ENCODE measurements around the gene ECEL1. TPM values are rescaled to one million over a fixed set of nuclear protein-coding genes. Genes with fewer than 3 reads are reported as not detected.
A peak's percentile ranks its signal among the peaks of the same experiment; 100 is the strongest.

ECEL1 gene
- total and polyA plus RNA-seq, 9 donors, result 0.18 to 0.45 (median 0.33) TPM

GRCh38 chr2:232522623-232523401 lies 35.2 kb upstream of the ECEL1 start:
- Histone ChIP-seq H3K4me3 (ENCODE audit: low read length) (no peak overlapping the region), H3K4me1 (ENCODE audit: control insufficient read depth, insufficient read depth, low read length) (peaks cover 49% of the 10 kb centered on the region), H3K27me3 (ENCODE audit: control insufficient read depth, insufficient read depth, low read length) (peaks cover 67% of the 10 kb centered on the region), H3K9me3 (replicated peaks; ENCODE audit: control insufficient read depth, low read depth, low read length) (no peaks in the 10 kb centered on the region), H3K36me3 (ENCODE audit: control insufficient read depth, insufficient read depth, low read length) (no peaks in the 10 kb centered on the region), H3K27ac (ENCODE audit: low read length) (no peak overlapping the region)
- 19% methylated on average over 41 of the region's 46 CpGs for WGBS (ENCODE audit: insufficient coverage)
- no peak for DNase-seq

- Histone ChIP-seq H3K27me3 (ENCODE audit: control insufficient read depth, insufficient read depth, low read length) (peaks cover 69% of the 10 kb centered on the region), H3K27ac (ENCODE audit: low read length) (no peak overlapping the region)
These were observed 34.5 kb upstream of the ECEL1 start for GRCh38 chr2:232521959-232522622.

GRCh38 chr2:232521098-232521497 lies 33.5 kb upstream of the ECEL1 start:
- Histone ChIP-seq H3K4me1 (ENCODE audit: control insufficient read depth, insufficient read depth, low read length) (peaks cover 34% of the 10 kb centered on the region), H3K27ac (ENCODE audit: low read length) (no peak overlapping the region), H3K36me3 (ENCODE audit: control insufficient read depth, insufficient read depth, low read length) (no peaks in the 10 kb centered on the region), H3K4me3 (ENCODE audit: low read length) (no peak overlapping the region), H3K9me3 (replicated peaks; ENCODE audit: control insufficient read depth, low read depth, low read length) (no peaks in the 10 kb centered on the region), H3K27me3 (ENCODE audit: control insufficient read depth, insufficient read depth, low read length) (peaks cover 70% of the 10 kb centered on the region)
- no peak for DNase-seq
- WGBS (ENCODE audit: insufficient coverage), result 71% methylated on average over 14 of the region's 14 CpGs

More at GRCh38 chr2:232521959-232522622, 34.5 kb upstream of the ECEL1 start:
- Histone ChIP-seq H3K4me1 (ENCODE audit: control insufficient read depth, insufficient read depth, low read length) (peaks cover 42% of the 10 kb centered on the region), H3K36me3 (ENCODE audit: control insufficient read depth, insufficient read depth, low read length) (no peaks in the 10 kb centered on the region), H3K9me3 (replicated peaks; ENCODE audit: control insufficient read depth, low read depth, low read length) (no peaks in the 10 kb centered on the region), H3K4me3 (ENCODE audit: low read length) (peak overlapping the region; percentile 21)
- WGBS (ENCODE audit: insufficient coverage), result 4% methylated on average over 64 of the region's 66 CpGs
- peak; percentile 50 for DNase-seq

GRCh38 chr2:232520489-232520888 lies 32.9 kb upstream of the ECEL1 start:
- peaks cover 36% of the 10 kb centered on the region for H3K4me1 ChIP-seq (ENCODE audit: control insufficient read depth, insufficient read depth, low read length)
- H3K27ac ChIP-seq (ENCODE audit: low read length), result no peak overlapping the region
- no peak for DNase-seq
- H3K27me3 ChIP-seq (ENCODE audit: control insufficient read depth, insufficient read depth, low read length), result peaks cover 68% of the 10 kb centered on the region
- H3K4me3 ChIP-seq (ENCODE audit: low read length), result no peak overlapping the region
- 67% methylated on average over 5 of the region's 15 CpGs for WGBS (ENCODE audit: insufficient coverage)
- no peaks in the 10 kb centered on the region for H3K9me3 ChIP-seq (replicated peaks; ENCODE audit: control insufficient read depth, low read depth, low read length)
- no peaks in the 10 kb centered on the region for H3K36me3 ChIP-seq (ENCODE audit: control insufficient read depth, insufficient read depth, low read length)

GRCh38 chr2:232519581-232520438 lies 32.2 kb upstream of the ECEL1 start, which contains the start of gene PRSS56:
Gene PRSS56 (plus strand): TSS chr2:232520388. CDS start chr2:232520599, 211 bp downstream.
- no peak for DNase-seq
- Histone ChIP-seq H3K9me3 (replicated peaks; ENCODE audit: control insufficient read depth, low read depth, low read length) (no peaks in the 10 kb centered on the region), H3K36me3 (ENCODE audit: control insufficient read depth, insufficient read depth, low read length) (no peaks in the 10 kb centered on the region), H3K4me3 (ENCODE audit: low read length) (no peak within 1 kb of the TSS), H3K27me3 (ENCODE audit: control insufficient read depth, insufficient read depth, low read length) (peaks cover 64% of the 10 kb centered on the region), H3K27ac (ENCODE audit: low read length) (no peak within 1 kb of the TSS), H3K4me1 (ENCODE audit: control insufficient read depth, insufficient read depth, low read length) (peaks cover 33% of the 10 kb centered on the region)
- WGBS (ENCODE audit: insufficient coverage), result 41% methylated on average over 7 of the region's 19 CpGs

GRCh38 chr2:232518844-232519243 lies 31.2 kb upstream of the ECEL1 start:
- H3K4me3 ChIP-seq (ENCODE audit: low read length), result no peak overlapping the region
- H3K27ac ChIP-seq (ENCODE audit: low read length), result no peak overlapping the region
- peaks cover 24% of the 10 kb centered on the region for H3K4me1 ChIP-seq (ENCODE audit: control insufficient read depth, insufficient read depth, low read length)
- H3K36me3 ChIP-seq (ENCODE audit: control insufficient read depth, insufficient read depth, low read length), result no peaks in the 10 kb centered on the region
- no peak for DNase-seq
- WGBS (ENCODE audit: insufficient coverage), result 53% methylated on average over 6 of the region's 6 CpGs
- H3K9me3 ChIP-seq (replicated peaks; ENCODE audit: control insufficient read depth, low read depth, low read length), result no peaks in the 10 kb centered on the region
- peaks cover 58% of the 10 kb centered on the region for H3K27me3 ChIP-seq (ENCODE audit: control insufficient read depth, insufficient read depth, low read length)

GRCh38 chr2:232516551-232516950 lies 28.9 kb upstream of the ECEL1 start:
- whole genome bisulfite sequencing (ENCODE audit: insufficient coverage), result no CpG with 5 or more reads among the region's 3 CpGs
- no peak for DNase-seq
- H3K9me3 ChIP-seq (replicated peaks; ENCODE audit: control insufficient read depth, low read depth, low read length), result no peaks in the 10 kb centered on the region
- H3K4me3 ChIP-seq (ENCODE audit: low read length), result no peak overlapping the region
- H3K36me3 ChIP-seq (ENCODE audit: control insufficient read depth, insufficient read depth, low read length), result no peaks in the 10 kb centered on the region
- H3K4me1 ChIP-seq (ENCODE audit: control insufficient read depth, insufficient read depth, low read length), result peaks cover 12% of the 10 kb centered on the region
- H3K27me3 ChIP-seq (ENCODE audit: control insufficient read depth, insufficient read depth, low read length), result peaks cover 41% of the 10 kb centered on the region
- no peak overlapping the region for H3K27ac ChIP-seq (ENCODE audit: low read length)

- Histone ChIP-seq H3K9me3 (replicated peaks; ENCODE audit: control insufficient read depth, low read depth, low read length) (no peaks in the 10 kb centered on the region), H3K27ac (ENCODE audit: low read length) (no peak overlapping the region)
- no peak for DNase-seq
These were observed 28.0 kb upstream of the ECEL1 start for GRCh38 chr2:232515639-232516038.

GRCh38 chr2:232513353-232513752 lies 25.7 kb upstream of the ECEL1 start:
- WGBS (ENCODE audit: insufficient coverage), result no CpG with 5 or more reads among the region's 5 CpGs
- Histone ChIP-seq H3K36me3 (ENCODE audit: control insufficient read depth, insufficient read depth, low read length) (no peaks in the 10 kb centered on the region), H3K27ac (ENCODE audit: low read length) (no peak overlapping the region), H3K4me3 (ENCODE audit: low read length) (no peak overlapping the region), H3K4me1 (ENCODE audit: control insufficient read depth, insufficient read depth, low read length) (peaks cover 13% of the 10 kb centered on the region), H3K27me3 (ENCODE audit: control insufficient read depth, insufficient read depth, low read length) (peaks cover 17% of the 10 kb centered on the region), H3K9me3 (replicated peaks; ENCODE audit: control insufficient read depth, low read depth, low read length) (no peaks in the 10 kb centered on the region)
- DNase-seq, result no peak

More at GRCh38 chr2:232515639-232516038, 28.0 kb upstream of the ECEL1 start:
- H3K36me3 ChIP-seq (ENCODE audit: control insufficient read depth, insufficient read depth, low read length), result no peaks in the 10 kb centered on the region
- no peak overlapping the region for H3K4me3 ChIP-seq (ENCODE audit: low read length)
- peaks cover 13% of the 10 kb centered on the region for H3K4me1 ChIP-seq (ENCODE audit: control insufficient read depth, insufficient read depth, low read length)
- peaks cover 32% of the 10 kb centered on the region for H3K27me3 ChIP-seq (ENCODE audit: control insufficient read depth, insufficient read depth, low read length)
- 86% methylated on average over 6 of the region's 7 CpGs for WGBS (ENCODE audit: insufficient coverage)

GRCh38 chr2:232512602-232513001 lies 25.0 kb upstream of the ECEL1 start:
- Histone ChIP-seq H3K36me3 (ENCODE audit: control insufficient read depth, insufficient read depth, low read length) (no peaks in the 10 kb centered on the region), H3K4me3 (ENCODE audit: low read length) (no peak overlapping the region), H3K27ac (ENCODE audit: low read length) (no peak overlapping the region), H3K27me3 (ENCODE audit: control insufficient read depth, insufficient read depth, low read length) (peaks cover 18% of the 10 kb centered on the region), H3K4me1 (ENCODE audit: control insufficient read depth, insufficient read depth, low read length) (peaks cover 13% of the 10 kb centered on the region), H3K9me3 (replicated peaks; ENCODE audit: control insufficient read depth, low read depth, low read length) (no peaks in the 10 kb centered on the region)
- WGBS (ENCODE audit: insufficient coverage), result 17% methylated on average over 1 of the region's 10 CpGs
- DNase-seq, result no peak

Data from muscle of leg (tissue), 11 donors.